Fibroblast of lung (primary cell): ENCODE data around the gene KCNK10.

Experiments used
- EZH2 ChIP-seq: IDR thresholded peaks from 2 replicates; pipeline ENCODE4 v1.5.1; 2012; ENCODE audit warnings: low read length, control low read depth, mild to moderate bottlenecking; ENCODE audit errors: missing control alignments
- TF ChIP-seq, protein P1 (sequence below), 2 donors: IDR thresholded peaks in 1 of 2; conservative IDR thresholded peaks in 1 of 2; 1 replicate in 1 of 2; 2 replicates in 1 of 2; pipeline ENCODE4 v1.5.1; 2011 to 2012; ENCODE audit warnings: low read length in 2 of 2, control low read depth in 1 of 2, inconsistent platforms in 1 of 2, low read depth in 1 of 2, mild to moderate bottlenecking in 1 of 2

DNA sequence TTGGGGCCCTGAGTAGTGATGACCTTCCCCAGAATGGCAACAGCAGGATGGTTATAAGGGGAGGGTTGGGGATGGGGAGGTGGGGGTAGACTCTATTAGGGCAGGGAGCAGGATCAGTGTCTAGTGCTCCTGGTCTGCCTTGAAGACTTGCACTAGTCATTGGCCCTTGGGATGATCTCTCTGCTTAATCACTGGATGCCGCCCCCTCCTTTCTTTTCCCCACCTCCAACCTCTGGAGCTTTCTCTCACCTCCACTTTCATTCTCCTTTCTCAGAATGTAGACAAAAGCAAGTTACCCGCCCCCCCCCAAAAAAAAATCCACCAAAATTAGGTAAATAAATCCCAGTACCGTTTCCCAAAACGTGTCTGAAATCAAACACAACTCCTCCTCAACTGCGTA, 2.8 kb upstream of the KCNK10 start:
- TF ChIP-seq, protein P1, sequence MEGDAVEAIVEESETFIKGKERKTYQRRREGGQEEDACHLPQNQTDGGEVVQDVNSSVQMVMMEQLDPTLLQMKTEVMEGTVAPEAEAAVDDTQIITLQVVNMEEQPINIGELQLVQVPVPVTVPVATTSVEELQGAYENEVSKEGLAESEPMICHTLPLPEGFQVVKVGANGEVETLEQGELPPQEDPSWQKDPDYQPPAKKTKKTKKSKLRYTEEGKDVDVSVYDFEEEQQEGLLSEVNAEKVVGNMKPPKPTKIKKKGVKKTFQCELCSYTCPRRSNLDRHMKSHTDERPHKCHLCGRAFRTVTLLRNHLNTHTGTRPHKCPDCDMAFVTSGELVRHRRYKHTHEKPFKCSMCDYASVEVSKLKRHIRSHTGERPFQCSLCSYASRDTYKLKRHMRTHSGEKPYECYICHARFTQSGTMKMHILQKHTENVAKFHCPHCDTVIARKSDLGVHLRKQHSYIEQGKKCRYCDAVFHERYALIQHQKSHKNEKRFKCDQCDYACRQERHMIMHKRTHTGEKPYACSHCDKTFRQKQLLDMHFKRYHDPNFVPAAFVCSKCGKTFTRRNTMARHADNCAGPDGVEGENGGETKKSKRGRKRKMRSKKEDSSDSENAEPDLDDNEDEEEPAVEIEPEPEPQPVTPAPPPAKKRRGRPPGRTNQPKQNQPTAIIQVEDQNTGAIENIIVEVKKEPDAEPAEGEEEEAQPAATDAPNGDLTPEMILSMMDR (conservative IDR thresholded peaks at IDR 0.05 in 1 of 2, IDR thresholded peaks at IDR 0.05 in 1 of 2; ENCODE audit: low read depth in 1 of 2, low read length in 2 of 2): no peak
- TF ChIP-seq EZH2: no peak
